Measurements from ENCODE around the gene TNIP2.

TNIP2 gene

DNA sequence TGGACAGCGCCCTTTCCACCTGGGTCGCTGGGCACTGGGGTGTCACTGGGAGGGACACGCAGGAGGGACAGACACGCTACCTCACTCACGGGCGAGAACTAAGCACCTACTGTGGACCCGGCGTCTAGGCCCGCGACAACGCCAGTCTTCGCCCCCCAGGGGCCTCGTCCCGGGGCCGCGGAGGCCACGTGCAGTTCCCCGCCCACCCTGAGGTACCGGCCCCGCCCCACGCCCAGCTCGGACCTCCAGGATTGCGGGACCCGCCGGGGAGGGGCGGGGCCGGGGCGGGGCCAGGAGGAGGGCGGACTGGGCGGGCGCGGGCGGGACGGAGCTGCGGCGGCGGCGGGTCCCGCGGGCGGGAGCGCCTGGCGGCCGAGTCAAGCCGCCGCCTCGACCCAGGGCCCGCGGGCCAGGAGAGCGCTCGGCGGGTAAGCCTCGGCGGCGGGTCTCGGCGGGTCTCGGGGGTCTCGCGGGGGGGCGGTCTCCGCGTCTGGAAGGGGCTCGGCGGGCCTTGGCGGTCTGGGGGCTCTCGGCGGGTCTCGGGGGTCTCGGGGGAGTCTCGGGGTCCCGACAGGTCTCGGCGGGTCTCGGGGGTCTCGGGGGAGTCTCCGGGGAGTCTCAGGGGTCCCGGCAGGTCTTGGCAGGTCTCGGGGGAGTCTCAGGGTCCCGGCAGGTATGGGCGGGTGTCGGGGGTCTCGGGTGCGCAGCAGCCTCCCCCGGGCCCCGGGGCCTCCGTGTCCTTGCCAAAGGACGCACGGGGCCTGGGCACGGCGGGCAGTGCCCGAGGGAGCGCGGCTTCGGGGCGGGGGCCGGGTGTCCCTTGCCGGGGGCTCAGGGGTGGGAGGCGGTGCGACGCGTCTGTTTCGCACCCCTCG is 36.8 kb upstream of the TNIP2 start, which contains the start of gene SH3BP2:
Gene SH3BP2, plus strand, starts transcription at position 375 of the 875 bp plus-strand sequence. CDS start 27,533 bp downstream, outside the sequence.
- no peak for TF ChIP-seq CTCF (IDR thresholded peaks at IDR 0.05; ENCODE audit: low read length, missing control alignments)
- peak; percentile 67 for DNase-seq (ENCODE audit: low read depth)

DNA sequence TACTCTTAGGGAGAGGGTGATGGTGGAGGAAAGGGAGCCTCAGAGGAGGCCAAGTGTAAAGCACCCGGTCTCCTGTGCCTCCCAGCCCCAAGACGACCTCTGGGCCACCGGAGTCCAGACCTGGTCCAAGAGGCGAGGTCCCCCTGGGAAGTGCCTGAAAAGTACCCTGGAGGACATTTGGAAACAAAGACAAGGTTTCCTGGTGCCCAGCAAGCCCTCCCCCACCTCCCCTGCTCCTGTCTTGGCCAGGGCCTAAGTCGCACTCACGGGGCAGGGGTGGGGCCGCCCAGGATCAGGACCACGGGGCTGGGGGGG is 36.2 kb upstream of the TNIP2 start:
- no peak for DNase-seq (ENCODE audit: low read depth)
- no peak for TF ChIP-seq CTCF (IDR thresholded peaks at IDR 0.05; ENCODE audit: low read length, missing control alignments)
- no peak overlapping the region for H3K4me3 ChIP-seq (replicated peaks; ENCODE audit: low read depth, low read length)

More for the DNA sequence above, 36.8 kb upstream of the TNIP2 start, which contains the start of gene SH3BP2:
- H3K4me3 ChIP-seq (replicated peaks; ENCODE audit: low read depth, low read length) = peak within 1 kb of the TSS; percentile 65

DNA sequence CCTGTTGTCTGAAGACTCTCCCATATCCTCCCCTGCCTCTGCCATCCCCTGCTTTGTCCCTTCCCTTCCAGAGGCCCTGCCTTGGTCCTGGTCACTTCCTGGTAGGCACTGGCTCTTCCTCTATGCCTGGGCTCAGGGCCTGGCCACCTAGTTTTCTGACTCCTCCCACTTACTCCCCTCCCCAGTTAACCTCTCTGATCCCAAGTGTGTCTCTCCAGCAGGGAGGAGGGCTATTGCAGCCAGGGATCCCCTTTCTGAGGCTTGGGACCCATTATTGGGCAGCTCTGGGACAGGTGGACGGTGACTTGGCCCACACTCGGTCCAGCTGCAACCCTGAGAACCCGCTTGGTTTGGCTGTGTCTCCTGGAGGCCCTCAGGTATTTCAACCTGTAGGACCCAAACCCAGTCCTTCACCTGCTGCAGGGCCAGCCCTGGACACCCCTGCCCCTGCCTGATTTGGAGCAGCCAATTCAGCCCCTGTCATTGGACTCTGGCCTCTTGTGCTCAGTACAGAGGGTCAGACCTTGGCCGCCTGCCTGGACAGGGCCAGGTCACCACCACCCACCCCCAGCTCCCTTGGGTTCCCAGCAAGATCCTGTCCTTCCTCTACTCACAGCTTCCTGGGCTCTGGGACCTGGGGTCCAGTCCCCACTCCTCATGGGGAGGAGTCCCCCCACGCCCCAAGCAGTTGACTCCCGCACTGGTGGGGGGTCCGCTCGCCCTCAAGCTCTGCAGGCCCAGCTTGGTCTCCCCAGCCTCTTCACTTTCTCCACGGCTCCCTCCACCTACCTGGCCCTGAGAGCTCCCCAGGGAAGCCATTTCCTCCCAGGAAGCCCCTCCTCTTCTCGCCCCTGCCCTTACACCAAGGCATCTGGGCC is 35.6 kb upstream of the TNIP2 start:
- no peak overlapping the region for H3K4me3 ChIP-seq (replicated peaks; ENCODE audit: low read depth, low read length)
- TF ChIP-seq CTCF (IDR thresholded peaks at IDR 0.05; ENCODE audit: low read length, missing control alignments) = no peak
- DNase-seq (ENCODE audit: low read depth) = no peak

DNA sequence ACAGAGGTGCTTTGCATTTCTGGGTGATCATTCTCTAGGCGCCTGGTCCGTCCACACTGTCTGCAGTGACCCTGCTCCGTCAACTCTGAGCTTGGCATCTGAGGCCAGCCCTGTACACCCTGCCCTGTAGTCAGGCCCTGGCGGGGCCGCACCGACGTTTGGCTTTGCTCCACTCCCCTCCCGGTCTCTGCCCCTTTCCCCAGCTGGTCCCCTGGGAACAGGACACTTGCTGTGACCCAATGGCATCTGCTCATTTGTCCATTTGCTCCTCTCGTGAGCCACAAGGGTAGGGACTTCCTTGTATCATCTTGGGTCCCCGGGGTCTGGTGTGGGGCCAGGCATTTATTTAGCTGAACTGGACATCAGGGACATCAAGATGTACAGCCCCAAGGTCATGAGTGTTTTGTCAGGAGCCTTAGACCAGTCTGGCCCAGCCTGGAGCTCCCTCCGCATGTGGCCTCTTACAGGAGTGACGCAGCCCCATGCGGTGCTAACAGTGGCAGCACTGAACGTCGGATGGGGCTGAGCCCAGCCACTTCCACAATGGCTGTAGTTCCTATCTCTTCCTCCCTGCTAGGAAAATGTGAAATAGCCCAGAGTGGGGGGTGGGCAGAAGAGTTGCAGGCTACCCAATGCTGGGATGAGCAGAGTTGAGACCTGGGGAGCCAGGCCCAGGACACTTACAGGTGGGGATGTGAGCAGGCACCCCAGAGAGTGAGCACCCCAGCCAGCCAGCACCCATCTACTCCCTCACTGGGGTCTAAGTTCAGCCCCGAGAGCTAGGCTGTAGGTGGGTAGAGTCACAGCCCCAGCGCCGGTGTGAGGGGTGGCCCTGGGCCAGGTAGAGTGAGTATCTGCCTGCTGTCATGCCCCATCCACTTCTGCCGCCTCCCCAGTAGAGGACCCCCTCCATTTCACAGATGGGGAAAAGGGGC is 34.7 kb upstream of the TNIP2 start:
- no peak overlapping the region for H3K4me3 ChIP-seq (replicated peaks; ENCODE audit: low read depth, low read length)
- no peak for TF ChIP-seq CTCF (IDR thresholded peaks at IDR 0.05; ENCODE audit: low read length, missing control alignments)
- no peak for DNase-seq (ENCODE audit: low read depth)

DNA sequence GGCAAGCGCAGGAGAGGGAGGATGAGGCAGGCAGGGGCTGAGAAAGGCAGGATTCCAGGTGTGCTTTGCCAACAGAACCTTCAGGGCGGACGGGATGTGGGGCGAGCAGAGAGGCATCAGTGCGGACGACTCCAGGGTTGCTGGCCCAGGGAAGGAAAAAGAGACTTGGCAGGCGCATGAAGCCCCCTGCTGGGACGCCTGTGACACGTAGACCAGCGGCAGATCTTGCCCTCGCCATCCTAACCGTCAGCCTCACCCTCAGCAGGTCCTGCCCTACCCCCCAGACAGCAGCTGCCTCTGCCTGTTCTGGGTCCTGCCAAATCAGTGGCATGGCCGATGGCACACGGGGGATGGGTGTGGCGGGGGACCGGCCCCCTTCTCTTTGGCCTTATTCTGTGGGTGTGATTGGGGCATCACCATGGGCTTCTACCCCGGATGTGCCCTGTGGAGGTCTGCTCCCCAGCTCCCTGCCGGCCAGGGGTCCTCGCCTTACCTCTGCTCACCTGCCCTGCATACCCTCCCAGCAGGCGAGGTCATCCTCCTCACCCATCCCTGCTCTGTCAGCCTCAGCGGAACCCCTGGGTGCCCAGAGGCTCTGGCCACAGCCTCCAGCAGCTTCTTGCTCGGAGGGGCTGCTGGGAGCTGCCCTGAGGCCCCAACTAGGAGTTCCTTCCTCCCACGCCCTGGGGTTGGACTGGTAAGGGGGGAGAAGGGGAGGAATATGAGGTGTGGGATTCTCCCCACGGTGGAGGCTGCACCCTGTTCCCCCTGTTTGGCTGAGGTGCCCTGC is 33.9 kb upstream of the TNIP2 start:
- DNase-seq (ENCODE audit: low read depth) = no peak
- H3K4me3 ChIP-seq (replicated peaks; ENCODE audit: low read depth, low read length) = no peak overlapping the region

More for the DNA sequence above, 33.9 kb upstream of the TNIP2 start:
- no peak for TF ChIP-seq CTCF (IDR thresholded peaks at IDR 0.05; ENCODE audit: low read length, missing control alignments)

Data from fibroblast of pulmonary artery (primary cell).